ENCODE results near the gene NRG2. TPM values are rescaled to one million over a fixed set of nuclear protein-coding genes. Genes with fewer than 3 reads are reported as not detected.
A peak's percentile ranks its signal among the peaks of the same experiment; 100 is the strongest.

NRG2 gene
- total RNA-seq, 1 donor from 2014 or later, result 0.41 TPM

GRCh38 chr5:139810341-139811273, 232.5 kb downstream of the NRG2 start:
- no peak for DNase-seq

- no peak for DNase-seq
These were observed 233.7 kb downstream of the NRG2 start for GRCh38 chr5:139809331-139809810.

DNA sequence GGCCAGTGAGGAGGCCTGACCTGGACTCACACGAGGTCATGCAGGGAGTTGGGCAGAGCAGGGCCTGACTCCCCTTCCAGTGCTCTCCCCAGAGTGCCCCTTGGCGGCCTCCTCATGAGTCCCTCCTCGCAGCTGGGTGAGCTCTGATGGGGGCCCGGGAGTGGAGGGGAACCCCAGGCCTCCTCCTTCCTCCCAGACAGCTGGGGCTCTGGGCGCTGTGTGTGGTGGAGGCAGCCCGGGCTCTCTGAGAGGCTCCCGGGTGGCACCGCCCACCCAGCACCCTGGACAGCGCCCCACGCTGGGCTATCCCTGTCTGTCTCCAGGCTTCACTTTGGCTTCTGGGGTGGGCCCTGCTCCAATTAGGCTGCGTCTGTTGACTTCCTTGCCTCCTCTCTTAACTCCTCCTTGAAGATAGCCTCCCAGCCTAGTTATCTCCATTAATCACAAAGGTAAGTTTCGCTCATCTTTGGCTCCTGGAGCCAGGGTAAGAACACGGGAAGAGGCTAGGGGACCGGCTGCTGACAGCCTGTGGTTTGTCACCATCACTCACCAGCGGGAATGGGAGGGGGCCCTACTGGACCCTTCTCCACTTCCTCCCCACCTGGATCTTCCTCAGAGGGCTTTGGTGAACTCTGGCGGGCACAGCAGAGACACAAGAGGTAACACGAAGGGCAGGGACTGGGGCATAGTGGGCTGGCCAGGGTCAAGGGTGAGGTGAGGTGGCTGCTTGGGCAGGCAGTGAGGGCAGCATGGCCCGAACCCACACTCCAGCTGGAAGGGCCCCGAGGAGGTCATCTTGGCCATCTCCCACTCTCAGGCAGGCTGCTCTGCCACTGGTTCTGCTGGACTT, 234.4 kb downstream of the NRG2 start:
- peak; percentile 70 for DNase-seq

- DNase-seq, result no peak
These were observed 235.5 kb downstream of the NRG2 start for GRCh38 chr5:139807647-139808030.

GRCh38 chr5:139806726-139807646, 236.1 kb downstream of the NRG2 start:
- no peak for DNase-seq

GRCh38 chr5:139806111-139806510, 237.0 kb downstream of the NRG2 start:
- no peak for DNase-seq

- DNase-seq, result no peak
These were observed 237.6 kb downstream of the NRG2 start for GRCh38 chr5:139805545-139805944.

- no peak for DNase-seq
These were observed 238.2 kb downstream of the NRG2 start for GRCh38 chr5:139804800-139805397.

DNA sequence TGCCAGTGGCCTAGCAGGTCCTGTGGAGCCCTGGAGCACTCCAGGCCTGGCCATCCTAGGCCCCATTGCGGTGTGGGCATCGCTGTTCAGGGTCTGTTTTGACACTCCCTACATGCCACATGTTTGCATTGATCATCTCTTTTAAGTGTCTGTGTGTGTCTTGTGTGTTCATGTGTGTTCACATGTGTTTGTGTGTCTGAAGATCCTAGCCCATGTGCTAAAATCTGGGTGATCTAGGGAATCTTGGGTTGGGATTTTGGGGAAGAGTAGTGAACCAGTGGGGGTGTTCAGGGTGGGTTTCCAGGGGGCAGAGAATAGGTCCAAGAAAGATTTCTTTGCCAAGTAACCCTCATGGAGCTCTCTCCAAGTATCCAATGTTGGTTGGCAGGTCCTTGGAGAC, 239.1 kb downstream of the NRG2 start:
- no peak for DNase-seq

- no peak for DNase-seq
These were observed 243.7 kb downstream of the NRG2 start for GRCh38 chr5:139799359-139799758.

GRCh38 chr5:139798883-139799282, 244.2 kb downstream of the NRG2 start:
- no peak for DNase-seq

DNA sequence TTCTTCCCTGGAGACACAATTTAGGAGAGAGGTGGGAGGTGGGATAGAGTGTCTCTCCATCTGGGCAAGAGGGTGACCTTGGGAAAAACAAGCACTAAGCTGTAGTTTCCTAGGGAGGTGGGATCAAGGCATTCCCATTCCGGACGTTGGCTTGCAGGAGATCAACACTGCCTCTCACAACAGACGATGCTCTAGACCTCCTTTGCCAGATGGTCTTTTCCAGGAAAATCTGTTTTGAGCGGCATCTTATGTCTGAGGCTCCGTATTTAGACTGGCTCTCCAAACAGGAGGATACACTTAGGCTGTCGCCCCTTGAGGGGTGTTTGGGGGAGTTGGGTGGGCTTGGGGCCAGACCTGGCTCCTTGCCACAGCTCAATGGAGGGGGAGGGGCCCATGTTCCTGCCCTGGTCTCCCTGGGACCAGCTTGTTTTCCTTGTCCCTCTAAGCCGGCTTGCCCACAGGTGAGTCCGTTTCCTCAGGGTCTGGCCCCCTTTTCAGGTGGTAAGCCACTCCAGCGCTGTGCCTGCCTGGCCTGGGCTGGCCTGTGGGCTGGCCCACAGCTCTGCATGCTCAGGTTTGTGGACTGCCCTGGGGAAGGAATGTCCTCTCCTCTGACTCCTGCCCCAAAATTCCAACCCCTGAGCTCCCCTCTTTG, 245.1 kb downstream of the NRG2 start:
- DNase-seq, result no peak

GRCh38 chr5:139797335-139797734, 245.8 kb downstream of the NRG2 start:
- no peak for DNase-seq

Small RNA genes within 50 kb of the gene (small RNA-seq; reads per million reads assigned to genes)
- not detected for gene RF00019 (ENCODE audit: low replicate concordance)

Other genes with a start within 250 kb of the NRG2 start
- 0.10 TPM for gene PSD2, start 247.5 kb downstream of the NRG2 start, total RNA-seq
- 18.3 TPM for gene PURA, start 70.8 kb upstream of the NRG2 start, total RNA-seq
- 9.4 TPM for gene IGIP, start 82.6 kb upstream of the NRG2 start, total RNA-seq
- 8.3 TPM for gene CYSTM1, start 131.9 kb upstream of the NRG2 start, total RNA-seq